GM19372 (cell line): ENCODE results near the gene FAM229B.
A peak's percentile ranks its signal among the peaks of the same experiment; 100 is the strongest.
"Not testable (repeated sequence)": the region's sequence is repeated elsewhere in the genome, so short reads cannot be mapped to it uniquely, and the experiment has no call there.

Experiments used
- ATAC-seq: cut with Tn5 transposase; IDR thresholded peaks from one replicate; pipeline ENCODE4 v1.9.1; 2021; ENCODE audit warnings: mild to moderate bottlenecking, low read depth, moderate library complexity; ENCODE audit not compliant: unreplicated experiment

The FAM229B gene

DNA sequence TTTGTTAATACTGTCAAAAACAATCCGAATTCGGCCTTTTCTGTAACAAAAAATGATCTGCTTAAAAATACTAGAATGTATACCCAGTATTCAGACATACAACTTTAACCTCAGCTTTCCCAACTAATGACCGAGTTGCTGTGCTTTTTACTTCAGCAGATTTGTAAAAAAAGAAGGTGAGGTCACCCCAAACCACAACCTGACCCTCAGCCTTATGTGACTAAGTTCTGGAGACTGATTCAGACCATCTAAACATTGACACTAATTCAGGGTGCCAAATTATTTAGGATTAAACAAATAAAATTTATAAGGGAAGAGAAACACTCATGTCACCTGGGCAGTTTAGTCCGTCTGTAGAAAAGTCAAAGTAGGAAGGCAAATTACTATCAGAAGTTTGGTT lies 25.8 kb upstream of the FAM229B start:
- ATAC-seq: no peak

GRCh38 chr6:112062966-112063365 lies 24.4 kb upstream of the FAM229B start:
- ATAC-seq: no peak

DNA sequence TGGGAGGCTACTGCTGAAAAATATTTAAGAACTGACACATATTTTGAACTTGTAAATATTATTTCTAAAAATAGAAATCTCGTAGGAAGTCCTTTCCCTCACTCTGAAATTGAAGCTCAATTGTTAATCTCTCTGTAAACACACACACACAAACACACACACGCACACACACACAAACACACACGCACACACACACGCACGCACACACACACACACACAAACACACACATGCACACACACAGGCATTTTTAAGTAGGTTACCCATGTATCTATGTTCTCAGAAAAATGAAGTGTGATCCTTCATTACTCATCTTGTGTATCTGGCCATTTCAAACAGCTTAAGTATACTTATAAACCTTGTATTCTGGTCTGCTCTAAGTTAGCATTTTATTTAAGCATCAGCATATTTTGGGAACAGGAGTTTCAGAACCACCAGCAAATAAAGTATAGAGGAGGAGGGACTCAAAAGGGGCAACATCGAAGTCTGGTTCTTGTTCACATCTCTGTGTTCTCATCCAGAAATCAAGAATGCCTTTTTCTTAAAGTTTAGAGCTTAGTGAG lies 21.9 kb upstream of the FAM229B start:
- no peak for ATAC-seq

DNA sequence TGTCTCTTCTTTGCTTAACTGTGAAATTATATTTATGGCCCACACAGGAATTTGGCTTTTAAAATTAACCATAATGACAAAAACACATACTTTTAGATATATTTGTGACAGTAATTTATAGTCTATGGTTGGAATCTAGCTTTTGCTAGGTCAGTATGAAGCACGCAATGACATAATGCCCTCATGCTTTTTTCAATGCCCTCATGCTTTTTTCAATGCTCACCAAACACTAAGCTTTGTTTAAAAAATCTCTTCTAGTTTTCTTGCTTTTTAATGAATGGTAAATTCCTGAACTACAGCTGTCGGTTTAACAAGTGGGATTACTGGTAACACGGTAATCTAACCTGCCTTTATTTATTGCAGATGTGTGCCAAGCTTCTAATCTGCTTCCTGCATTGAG lies 20.8 kb upstream of the FAM229B start:
- ATAC-seq: no peak

GRCh38 chr6:112081569-112081968 lies 5.8 kb upstream of the FAM229B start:
- no peak for ATAC-seq

GRCh38 chr6:112085286-112086065 lies 1.9 kb upstream of the FAM229B start:
- no peak for ATAC-seq

DNA sequence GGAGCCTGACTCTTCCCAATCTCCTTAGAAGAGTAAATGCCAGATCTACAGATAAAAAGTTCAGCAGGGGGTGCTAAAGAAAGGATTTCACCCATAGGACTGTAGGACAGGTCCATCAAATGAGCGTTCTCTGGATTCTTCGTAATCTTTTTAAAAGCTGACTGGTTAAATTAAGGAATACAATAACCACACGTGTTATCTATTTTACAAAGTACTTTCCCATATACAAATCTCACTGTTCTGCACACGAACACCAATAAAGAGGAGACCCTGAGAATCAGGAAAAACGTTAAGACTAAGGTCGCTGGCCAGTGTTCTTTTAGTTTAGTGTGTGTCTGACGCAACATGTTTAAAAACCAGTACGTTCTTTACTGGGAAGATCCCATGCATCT lies 651 bp upstream of the FAM229B start:
- peak; percentile 25 for ATAC-seq

- ATAC-seq: no peak
Observed at GRCh38 chr6:112087916-112088315, 525 bp downstream of the FAM229B start.

DNA sequence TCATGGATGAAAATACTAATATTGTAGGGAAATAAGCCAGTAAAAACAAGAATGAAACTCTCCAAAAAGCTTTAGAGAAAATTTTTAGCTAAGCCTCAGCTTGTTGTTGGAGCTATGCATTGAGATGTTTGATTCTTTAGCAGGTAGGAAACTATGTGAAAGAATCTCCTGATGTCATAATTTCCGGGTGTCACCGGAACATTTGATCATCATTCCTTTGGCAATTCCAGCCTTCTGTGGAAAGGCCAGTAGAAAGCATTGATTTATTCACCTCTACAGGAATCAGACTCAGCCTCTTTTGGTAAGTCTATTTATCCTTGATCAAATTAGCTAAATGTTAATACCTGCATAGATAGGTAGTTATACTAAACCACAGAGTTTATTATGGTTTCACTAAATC lies 9.5 kb downstream of the FAM229B start:
- ATAC-seq: no peak

DNA sequence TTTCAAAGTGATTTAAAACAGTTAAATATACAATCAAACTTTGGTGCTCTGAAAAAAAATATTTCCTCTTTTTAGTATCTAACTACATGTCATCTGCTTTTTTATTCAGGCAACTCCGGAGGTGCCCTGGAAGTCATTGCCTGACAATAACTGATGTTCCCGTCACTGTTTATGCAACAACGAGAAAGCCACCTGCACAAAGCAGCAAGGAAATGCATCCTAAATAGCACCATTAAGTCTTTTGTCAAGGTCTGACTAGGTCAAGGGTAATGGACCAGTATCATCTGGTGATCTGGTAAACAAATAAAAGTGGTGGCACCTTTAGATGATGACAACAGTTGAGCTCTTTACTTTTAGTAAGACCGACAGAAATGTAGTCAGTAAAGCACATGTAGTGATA lies 13.2 kb downstream of the FAM229B start:
- no peak for ATAC-seq

DNA sequence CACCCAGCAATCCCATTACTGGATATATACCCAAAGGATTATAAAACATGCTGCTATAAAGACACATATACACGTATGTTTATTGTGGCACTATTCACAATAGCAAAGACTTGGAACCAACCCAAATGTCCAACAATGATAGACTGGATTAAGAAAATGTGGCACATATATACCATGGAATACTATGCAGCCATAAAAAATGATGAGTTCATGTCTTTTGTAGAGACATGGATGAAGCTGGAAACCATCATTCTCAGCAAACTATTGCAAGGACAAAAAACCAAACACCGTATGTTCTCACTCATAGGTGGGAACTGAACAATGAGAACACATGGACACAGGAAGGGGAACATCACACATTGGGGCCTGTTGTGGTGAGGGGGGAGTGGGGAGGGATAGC lies 18.6 kb downstream of the FAM229B start:
- ATAC-seq: not testable (repeated sequence)

DNA sequence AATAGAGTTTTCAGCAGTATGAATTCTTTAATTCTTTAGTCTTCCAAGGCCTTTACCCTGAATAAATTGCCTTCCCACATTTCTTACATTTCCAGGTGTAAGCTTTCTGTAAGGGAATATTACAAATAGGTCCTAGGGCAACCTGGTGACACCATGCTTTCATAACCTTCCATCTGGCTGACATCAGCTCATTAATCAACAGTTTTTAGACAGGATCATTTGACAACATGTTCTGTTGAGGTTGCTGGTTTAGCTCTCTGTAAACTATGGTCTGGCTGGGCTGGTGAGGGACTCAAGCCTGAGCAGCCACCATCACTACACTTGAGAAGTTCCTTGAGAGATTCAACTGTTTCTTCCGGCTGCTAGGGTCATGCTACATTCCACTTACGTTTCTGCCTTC lies 19.2 kb downstream of the FAM229B start:
- no peak for ATAC-seq

- no peak for ATAC-seq
Observed at GRCh38 chr6:112109262-112109661, 21.9 kb downstream of the FAM229B start.

DNA sequence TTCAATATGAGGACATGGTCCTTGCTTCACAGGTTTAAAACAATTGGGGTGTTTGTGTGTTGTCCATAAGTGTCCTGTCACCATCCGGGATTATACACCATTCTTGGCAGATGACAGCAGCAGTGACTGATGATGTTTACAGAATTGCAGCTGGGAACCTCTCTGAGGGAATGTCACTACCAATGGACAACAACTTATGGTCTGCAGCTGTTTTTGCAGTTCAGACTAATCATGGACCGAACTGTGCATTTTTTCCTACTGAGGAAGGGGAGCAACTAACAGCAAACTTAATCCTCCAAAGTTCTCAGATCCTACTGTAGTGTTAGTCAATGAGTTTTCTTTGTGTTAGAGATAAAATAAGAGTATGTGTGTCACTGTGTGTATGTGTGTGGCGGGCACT lies 26.0 kb downstream of the FAM229B start:
- ATAC-seq: no peak

GRCh38 chr6:112113918-112114317 lies 26.5 kb downstream of the FAM229B start:
- ATAC-seq: no peak

GRCh38 chr6:112114577-112115223 lies 27.3 kb downstream of the FAM229B start:
- ATAC-seq: no peak

GRCh38 chr6:112116221-112116620 lies 28.8 kb downstream of the FAM229B start:
- no peak for ATAC-seq

GRCh38 chr6:112117554-112117953 lies 30.2 kb downstream of the FAM229B start:
- ATAC-seq: no peak

DNA sequence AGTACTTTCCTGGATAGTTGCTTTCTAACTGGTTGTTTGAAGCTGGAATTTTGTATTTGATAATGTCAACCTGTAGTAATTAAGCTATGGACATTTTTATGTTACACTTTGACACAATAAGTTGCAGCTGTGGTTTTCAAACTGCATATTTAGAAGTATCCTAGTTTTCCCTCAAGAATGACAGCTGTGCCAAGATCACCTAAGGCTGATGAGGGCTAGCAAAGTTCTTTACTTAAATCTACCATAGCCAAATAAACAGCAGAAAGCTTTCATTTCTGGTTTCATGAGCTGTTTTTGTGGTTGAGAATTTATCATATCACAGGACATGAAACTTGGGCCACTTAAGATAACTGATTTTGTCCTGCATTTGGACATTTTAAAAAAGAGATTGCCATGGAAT lies 30.6 kb downstream of the FAM229B start:
- ATAC-seq: no peak

- no peak for ATAC-seq
Observed at GRCh38 chr6:112122756-112123155, 35.4 kb downstream of the FAM229B start.

GRCh38 chr6:112123982-112124381 lies 36.6 kb downstream of the FAM229B start:
- ATAC-seq: no peak

GRCh38 chr6:112128208-112128607 lies 40.8 kb downstream of the FAM229B start:
- ATAC-seq: no peak
